Nucleus accumbens (tissue), 56 donors: ENCODE measurements around the gene NPL.
A peak's percentile ranks its signal among the peaks of the same experiment; 100 is the strongest.

Experiments
- DNase-seq, 56 donors: peaks; one replicate each; lab custom pipeline; 2025; lab: John Stamatoyannopoulos, UW

NPL gene

GRCh38 chr1:182771187-182771984 lies 18.2 kb upstream of the NPL start:
- no peak for DNase-seq

GRCh38 chr1:182777386-182777785 lies 12.2 kb upstream of the NPL start:
- no peak for DNase-seq

- peak in 3 of 56 donors; percentile 1 to 18 (median 6) for DNase-seq
Measured at GRCh38 chr1:182778862-182779261, 10.7 kb upstream of the NPL start.

- no peak for DNase-seq
Measured at GRCh38 chr1:182779530-182779929, 10.0 kb upstream of the NPL start.

GRCh38 chr1:182781841-182782586 lies 7.6 kb upstream of the NPL start:
- peak in 50 of 56 donors; percentile 14 to 85 (median 46) for DNase-seq

- DNase-seq = no peak
Measured at GRCh38 chr1:182782587-182782913, 7.0 kb upstream of the NPL start.

GRCh38 chr1:182783068-182783467 lies 6.5 kb upstream of the NPL start:
- no peak for DNase-seq

GRCh38 chr1:182784556-182785171 lies 4.9 kb upstream of the NPL start:
- DNase-seq = peak in 1 of 56 donors; percentile 23

- no peak for DNase-seq
Measured at GRCh38 chr1:182785181-182785580, 4.4 kb upstream of the NPL start.

GRCh38 chr1:182786223-182786994 lies 3.2 kb upstream of the NPL start:
- peak in 36 of 56 donors; percentile 3 to 62 (median 26) for DNase-seq

GRCh38 chr1:182786995-182787324 lies 2.6 kb upstream of the NPL start:
- DNase-seq = no peak

- no peak for DNase-seq
Measured at GRCh38 chr1:182791281-182792179, 2.0 kb downstream of the NPL start.

GRCh38 chr1:182794091-182794490 lies 4.5 kb downstream of the NPL start:
- no peak for DNase-seq

- DNase-seq = no peak
Measured at GRCh38 chr1:182794676-182795201, 5.2 kb downstream of the NPL start.

- DNase-seq = no peak
Measured at GRCh38 chr1:182795563-182796228, 6.1 kb downstream of the NPL start.

- peak in 17 of 56 donors; percentile 8 to 71 (median 21) for DNase-seq
Measured at GRCh38 chr1:182802006-182802803, 12.6 kb downstream of the NPL start.

GRCh38 chr1:182803846-182804245 lies 14.3 kb downstream of the NPL start:
- DNase-seq = no peak

GRCh38 chr1:182806015-182806678 lies 16.6 kb downstream of the NPL start:
- DNase-seq = no peak
